GM04504 (cell line): ENCODE measurements around the gene ACIN1.

Source experiments
- DNase-seq: peaks from one replicate; pipeline ENCODE4 v3.0.0-alpha.2; 2012; ENCODE audit warnings: low read depth

ACIN1 gene

GRCh38 chr14:23042162-23042965 lies 52.6 kb downstream of the ACIN1 start, which contains the start of gene PSMB11:
Gene PSMB11, plus strand, starts transcription at chr14:23042212. Its CDS starts 14 bp downstream, at chr14:23042226.
- DNase-seq: no peak

GRCh38 chr14:23041729-23042128 lies 53.2 kb downstream of the ACIN1 start:
- no peak for DNase-seq

GRCh38 chr14:23040100-23040499 lies 54.8 kb downstream of the ACIN1 start:
- no peak for DNase-seq

- no peak for DNase-seq
Measured at GRCh38 chr14:23035303-23036144, 59.4 kb downstream of the ACIN1 start.

GRCh38 chr14:23034498-23035302 lies 60.2 kb downstream of the ACIN1 start, which contains the start of gene PSMB5:
Gene PSMB5, minus strand, starts transcription at chr14:23034900. Its CDS starts 19 bp downstream, at chr14:23034881.
- DNase-seq: peak; percentile 91

- no peak for DNase-seq
Measured at GRCh38 chr14:23033801-23034497, 61.0 kb downstream of the ACIN1 start.

GRCh38 chr14:23033251-23033727 lies 61.6 kb downstream of the ACIN1 start:
- no peak for DNase-seq

- no peak for DNase-seq
Measured at GRCh38 chr14:23030936-23031335, 64.0 kb downstream of the ACIN1 start.

- no peak for DNase-seq
Measured at GRCh38 chr14:23028799-23029198, 66.1 kb downstream of the ACIN1 start.

- no peak for DNase-seq
Measured at GRCh38 chr14:23025151-23025814, 69.7 kb downstream of the ACIN1 start.

- DNase-seq: no peak
Measured at GRCh38 chr14:23024612-23025075, 70.3 kb downstream of the ACIN1 start.

GRCh38 chr14:23023795-23024152 lies 71.2 kb downstream of the ACIN1 start:
- DNase-seq: no peak

- DNase-seq: no peak
Measured at GRCh38 chr14:23023022-23023794, 71.7 kb downstream of the ACIN1 start.

GRCh38 chr14:23021889-23022442 lies 73.0 kb downstream of the ACIN1 start:
- no peak for DNase-seq

- DNase-seq: no peak
Measured at GRCh38 chr14:23021434-23021833, 73.5 kb downstream of the ACIN1 start.

- no peak for DNase-seq
Measured at GRCh38 chr14:23020143-23021128, 74.5 kb downstream of the ACIN1 start.

- DNase-seq: no peak
Measured at GRCh38 chr14:23018107-23018506, 76.8 kb downstream of the ACIN1 start.

GRCh38 chr14:23017091-23017490 lies 77.8 kb downstream of the ACIN1 start:
- no peak for DNase-seq
